B cell (primary cell): ENCODE measurements around the gene ACAP2. TPM values are rescaled to one million over a fixed set of nuclear protein-coding genes. Genes with fewer than 3 reads are reported as not detected.

Experiments used
- ATAC-seq: fragments of 200-7000 bp; cut with Tn5 transposase; one replicate; pipeline ENCODE4 v1.10.0; 2021; ENCODE audit warnings: low read depth, mild to moderate bottlenecking, moderate number of reproducible peaks, moderate library complexity
- CTCF ChIA-PET: fragments of 350-600 bp; sonication (Branson Sonifier 250); formaldehyde crosslinking; loops from one replicate; lab custom pipeline; 2021; ENCODE audit warnings: antibody characterized with exemption, inconsistent platforms; lab: Charles Lee
- POLR2A ChIA-PET: fragments of 350-600 bp; sonication (Branson Sonifier 250); formaldehyde crosslinking; loops from one replicate; lab custom pipeline; 2021; ENCODE audit warnings: antibody characterized with exemption; lab: Charles Lee
- DNase-seq: peaks from one replicate; pipeline ENCODE4 v3.0.0; 2013
- H2AFZ ChIP-seq: 2 replicates; pipeline ENCODE4 v1.6.1; 2012; ENCODE audit warnings: mild to moderate bottlenecking, low read depth, low read length; ENCODE audit not compliant: insufficient read depth, poor library complexity, severe bottlenecking
- H3K27ac ChIP-seq, 2 donors: 1 replicate in 1 of 2; 2 replicates in 1 of 2; pipeline ENCODE4 v1.5.1; 2012 to 2013; ENCODE audit warnings: low read length in 2 of 2, mild to moderate bottlenecking in 2 of 2, moderate library complexity in 1 of 2
- H3K27me3 ChIP-seq, 4 experiments: fragments of 200-600 bp in 1 of 4; sonication (generic) in 1 of 4; replicated peaks in 1 of 4; 1 replicate in 2 of 4; 2 replicates in 2 of 4; pipeline versions ENCODE4 v1.6.1 to v1.7.0; 2013 to 2016; ENCODE audit warnings: low read length in 3 of 4, mild to moderate bottlenecking in 2 of 4, mixed read lengths in 1 of 4, moderate library complexity in 1 of 4; ENCODE audit not compliant: insufficient read depth in 4 of 4, control insufficient read depth in 3 of 4; ENCODE audit errors: control extremely low read depth in 1 of 4
- H3K36me3 ChIP-seq, 2 experiments: replicated peaks in 1 of 2; 1 replicate in 1 of 2; 2 replicates in 1 of 2; pipeline versions ENCODE4 v1.6.1 to v1.7.1; 2013; ENCODE audit warnings: low read length in 1 of 2; ENCODE audit not compliant: insufficient read depth in 2 of 2, control insufficient read depth in 1 of 2; ENCODE audit errors: control extremely low read depth in 1 of 2, extremely low read depth in 1 of 2
- H3K4me1 ChIP-seq, 2 donors: fragments of 200-600 bp in 1 of 2; sonication (generic) in 1 of 2; 1 replicate in 1 of 2; 2 replicates in 1 of 2; pipeline versions ENCODE4 v1.5.1 to v1.6.1; 2013 to 2017; ENCODE audit warnings: low read length in 2 of 2; ENCODE audit not compliant: control insufficient read depth in 2 of 2, insufficient read depth in 2 of 2
- H3K4me2 ChIP-seq: replicated peaks from 2 replicates; pipeline ENCODE3; 2012; ENCODE audit warnings: mild to moderate bottlenecking, low read depth, low read length; ENCODE audit not compliant: poor library complexity, severe bottlenecking
- H3K4me3 ChIP-seq, 5 experiments: fragments of 200-600 bp in 1 of 5; sonication (generic) in 1 of 5; 1 replicate in 3 of 5; 2 replicates in 2 of 5; pipeline versions ENCODE4 v1.5.1 to v1.7.0; 2011 to 2016; ENCODE audit warnings: low read length in 4 of 5, mild to moderate bottlenecking in 4 of 5, low read depth in 2 of 5, control low read depth in 1 of 5, moderate library complexity in 1 of 5; ENCODE audit not compliant: insufficient read depth in 1 of 5; ENCODE audit errors: control extremely low read depth in 1 of 5, extremely low read depth in 1 of 5
- H3K79me2 ChIP-seq: fragments of 200-600 bp; sonication (generic); one replicate; pipeline ENCODE4 v1.6.0; 2016; ENCODE audit warnings: low read length; ENCODE audit not compliant: control insufficient read depth, insufficient read depth
- H3K9ac ChIP-seq: fragments of 200-600 bp; sonication (generic); 2 replicates; pipeline ENCODE4 v1.6.1; 2017; ENCODE audit warnings: mild to moderate bottlenecking, low read length, moderate library complexity
- H3K9me3 ChIP-seq, 3 donors: one replicate each; pipeline versions ENCODE4 v1.6.1 to v1.7.1; 2013; ENCODE audit warnings: low read length in 2 of 3; ENCODE audit not compliant: control insufficient read depth in 2 of 3, insufficient read depth in 1 of 3; ENCODE audit errors: control extremely low read depth in 1 of 3
- H4K20me1 ChIP-seq: 2 replicates; pipeline ENCODE4 v1.6.0; 2012; ENCODE audit warnings: mild to moderate bottlenecking, low read length; ENCODE audit not compliant: insufficient read depth, control insufficient read depth, poor library complexity, severe bottlenecking
- H3K27ac Mint-ChIP-seq: one replicate; pipeline ENCODE4 v1.8.0; 2021; ENCODE audit warnings: mixed read lengths
- H3K27me3 Mint-ChIP-seq: one replicate; pipeline ENCODE4 v1.8.0; 2021; ENCODE audit warnings: mixed read lengths
- H3K4me1 Mint-ChIP-seq: one replicate; pipeline ENCODE4 v1.8.0; 2021; ENCODE audit warnings: mixed read lengths
- H3K4me3 Mint-ChIP-seq: one replicate; pipeline ENCODE4 v1.8.0; 2021; ENCODE audit warnings: mixed read lengths
- H3K9me3 Mint-ChIP-seq: one replicate; pipeline ENCODE4 v1.8.0; 2022; ENCODE audit warnings: mixed read lengths; ENCODE audit not compliant: insufficient read depth
- EZH2 ChIP-seq: IDR thresholded peaks from 2 replicates; pipeline ENCODE4 v1.6.1; 2012; ENCODE audit warnings: borderline replicate concordance, low read depth, mild to moderate bottlenecking, moderate library complexity, low read length; ENCODE audit not compliant: insufficient read depth, poor library complexity, severe bottlenecking
- WGBS: methylation state at CpG from one replicate; pipeline ENCODE4 v1.1.5; 2013; ENCODE audit warnings: missing lambda C conversion rate; ENCODE audit not compliant: insufficient coverage; 5-methylcytosine and 5-hydroxymethylcytosine counted together
- intact Hi-C: fragments of 100-400 bp; cut with micrococcal nuclease; formaldehyde crosslinking; loops from one replicate; pipeline ENCODE4 v1.10.0; 2022
- polyA plus RNA-seq: library from polyadenylated mRNA; depleted of rRNA; stranded (reverse); fragments of >200 nt; gene quantifications from 2 replicates; pipeline ENCODE4 v1.2.3, GENCODE V29; 2012
- total RNA-seq, 2 donors: library from RNA; stranded (reverse); fragments of 120-200 nt in 1 of 2; gene quantifications; 1 replicate in 1 of 2; 2 replicates in 1 of 2; pipeline versions ENCODE4 v1.2.3 to v1.2.4, GENCODE V29; 2013 to 2022
- TF ChIP-seq, protein P1 (sequence below): fragments of 200-600 bp; IDR thresholded peaks from one replicate; pipeline ENCODE4 v1.8.0; 2022; ENCODE audit warnings: antibody characterized with exemption, mild to moderate bottlenecking

ACAP2 gene
- total and polyA plus RNA-seq, 2 donors (not counting 1 experiment from before 2014, with no cell fraction given): 18.6 to 113 TPM

DNA sequence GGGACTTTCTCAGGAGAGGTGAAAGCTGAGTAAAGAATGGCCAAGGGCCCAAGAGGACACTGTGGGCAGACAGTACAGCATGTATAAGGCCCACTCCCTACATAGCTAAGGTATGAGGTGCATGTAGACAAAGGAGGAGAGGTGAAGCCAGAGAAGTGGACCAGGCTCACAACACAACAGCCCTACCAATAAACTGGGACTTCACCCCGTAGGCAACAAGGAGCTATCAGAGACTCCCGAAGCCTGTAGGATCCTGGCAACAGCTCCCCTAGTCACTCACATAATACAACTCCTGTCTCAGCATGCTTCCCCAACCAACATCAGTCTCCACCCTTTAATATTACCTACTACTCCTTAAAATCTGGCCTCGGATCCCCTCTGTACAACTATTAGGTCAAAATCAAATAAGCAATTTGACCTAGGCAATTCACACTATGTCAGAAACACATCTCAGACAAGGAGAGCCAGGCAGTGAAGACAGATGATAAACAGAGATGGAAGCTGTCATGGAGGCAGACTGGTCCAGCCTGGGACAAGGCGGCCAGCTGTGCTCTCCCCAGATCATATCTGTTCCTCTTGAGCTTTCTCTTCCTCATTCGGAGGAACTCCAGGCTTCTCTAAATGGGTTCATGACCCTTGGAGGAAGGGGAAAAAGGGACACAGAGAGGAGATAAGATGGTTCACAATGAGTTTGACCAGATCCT is 173.3 kb downstream of the ACAP2 start:
- POLR2A ChIA-PET: interaction anchor here (0.8 to 1.8 kb wide), 8 partner anchors 8 to 602 kb away, joined by 3 to 8 read pairs (median 6); partner anchors contain the start of genes ACAP2, FAM43A and LSG1
- peak overlapping the region; percentile 79 for H2AFZ ChIP-seq
- CTCF ChIA-PET: interaction anchor here (0.5 to 10.2 kb wide), 16 partner anchors 8 to 610 kb away, joined by 3 to 203 read pairs (median 7); partner anchors contain the start of genes FAM43A and LSG1
- H3K9ac ChIP-seq: peak overlapping the region; percentile 71
- no peak for ATAC-seq
- DNase-seq: no peak
- no peaks in the 10 kb centered on the region for H3K9me3 ChIP-seq
- H3K4me1 ChIP-seq: peaks cover 17 to 18% of the 10 kb centered on the region in 2 donors
- Mint-ChIP-seq H3K4me1 (peaks cover 19% of the 10 kb centered on the region), H3K27ac (peak overlapping the region; percentile 78), H3K9me3 (no peaks in the 10 kb centered on the region), H3K27me3 (no peaks in the 10 kb centered on the region), H3K4me3 (peak overlapping the region; percentile 87)
- H3K27me3 ChIP-seq: no peaks in the 10 kb centered on the region
- H4K20me1 ChIP-seq: no peaks in the 10 kb centered on the region
- intact Hi-C loops: loop anchor here (2.0 to 10.0 kb wide), 3 partner anchors 385 to 581 kb away; no protein-coding TSS in a partner anchor
- peak overlapping the region; percentile 83 for H3K4me2 ChIP-seq
- H3K27ac ChIP-seq: no peak overlapping the region
- peaks cover 4% of the 10 kb centered on the region for H3K79me2 ChIP-seq
- H3K36me3 ChIP-seq: no peaks in the 10 kb centered on the region
- WGBS: 80% methylated on average over 3 of the region's 5 CpGs
- H3K4me3 ChIP-seq: peak overlapping the region in 4 of 5 experiments; percentile 35 to 88 (median 80)
- TF ChIP-seq EZH2: no peak
- TF ChIP-seq, protein P1, sequence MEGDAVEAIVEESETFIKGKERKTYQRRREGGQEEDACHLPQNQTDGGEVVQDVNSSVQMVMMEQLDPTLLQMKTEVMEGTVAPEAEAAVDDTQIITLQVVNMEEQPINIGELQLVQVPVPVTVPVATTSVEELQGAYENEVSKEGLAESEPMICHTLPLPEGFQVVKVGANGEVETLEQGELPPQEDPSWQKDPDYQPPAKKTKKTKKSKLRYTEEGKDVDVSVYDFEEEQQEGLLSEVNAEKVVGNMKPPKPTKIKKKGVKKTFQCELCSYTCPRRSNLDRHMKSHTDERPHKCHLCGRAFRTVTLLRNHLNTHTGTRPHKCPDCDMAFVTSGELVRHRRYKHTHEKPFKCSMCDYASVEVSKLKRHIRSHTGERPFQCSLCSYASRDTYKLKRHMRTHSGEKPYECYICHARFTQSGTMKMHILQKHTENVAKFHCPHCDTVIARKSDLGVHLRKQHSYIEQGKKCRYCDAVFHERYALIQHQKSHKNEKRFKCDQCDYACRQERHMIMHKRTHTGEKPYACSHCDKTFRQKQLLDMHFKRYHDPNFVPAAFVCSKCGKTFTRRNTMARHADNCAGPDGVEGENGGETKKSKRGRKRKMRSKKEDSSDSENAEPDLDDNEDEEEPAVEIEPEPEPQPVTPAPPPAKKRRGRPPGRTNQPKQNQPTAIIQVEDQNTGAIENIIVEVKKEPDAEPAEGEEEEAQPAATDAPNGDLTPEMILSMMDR: no peak
